ENCODE results near the gene TARP.
"Not testable (repeated sequence)": the region's sequence is repeated elsewhere in the genome, so short reads cannot be mapped to it uniquely, and the experiment has no call there.

TARP gene

DNA sequence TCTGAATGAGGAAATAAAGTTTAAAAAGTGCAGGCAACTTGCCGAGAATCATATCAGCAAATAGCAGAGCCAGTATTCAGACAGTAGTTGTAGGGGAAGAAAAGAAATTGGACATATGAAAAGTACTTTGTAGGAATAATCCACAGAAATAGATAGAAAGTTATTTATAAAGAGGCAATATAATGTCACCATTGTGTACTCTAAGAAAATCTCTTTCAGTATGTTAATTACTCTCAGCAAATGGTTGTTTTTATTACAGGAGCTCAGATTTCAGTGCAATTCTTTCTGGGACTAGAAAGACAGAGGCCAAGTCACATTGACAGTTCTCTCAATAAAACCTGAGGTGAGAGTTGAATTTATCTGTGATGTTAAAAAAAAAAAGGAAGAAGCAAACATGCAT is 10.2 kb downstream of the TARP start:
- H4K20me1 ChIP-seq (ENCODE audit: insufficient read depth, low read length, poor library complexity, severe bottlenecking); H3K9ac ChIP-seq (ENCODE audit: low read depth, low read length, poor library complexity, severe bottlenecking); H3K4me2 ChIP-seq (ENCODE audit: low read depth, low read length, poor library complexity, severe bottlenecking); H3K9me2 ChIP-seq (replicated peaks; ENCODE audit: low read depth, low read length); H3K36me3 ChIP-seq (ENCODE audit: insufficient read depth, low read length); H2AFZ ChIP-seq (ENCODE audit: low read length); H3K27me3 ChIP-seq (ENCODE audit: insufficient read depth, low read length, poor library complexity, severe bottlenecking); H3K79me2 ChIP-seq (ENCODE audit: insufficient read depth, low read length); H3F3A ChIP-seq (ENCODE audit: low read depth); H3K9me3 ChIP-seq (ENCODE audit: insufficient read depth, low read depth, low read length); H3K4me1 ChIP-seq (ENCODE audit: insufficient read depth, low read length, poor library complexity, severe bottlenecking); H3K4me3 ChIP-seq (ENCODE audit: low read length, poor library complexity, severe bottlenecking): not testable (repeated sequence)

DNA sequence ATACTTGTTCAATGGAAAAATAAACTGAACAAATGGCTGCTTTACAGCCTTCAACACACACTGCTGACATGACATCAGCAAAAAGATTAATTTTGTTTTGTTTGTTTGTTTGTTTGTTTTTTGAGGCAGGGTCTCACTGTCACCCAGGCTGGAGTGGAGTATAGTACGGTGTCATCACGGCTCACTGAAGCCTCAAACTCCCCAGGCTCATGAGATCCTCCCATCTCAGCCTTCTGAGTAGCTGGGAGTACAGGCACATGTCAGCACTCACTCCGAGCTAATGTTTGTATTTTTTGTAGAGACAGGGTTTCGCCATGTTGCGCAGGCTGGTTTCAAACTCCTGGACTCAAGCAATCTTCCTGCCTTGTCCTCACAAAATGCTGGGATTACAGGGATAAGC is 10.9 kb downstream of the TARP start:
- no peaks in the 10 kb centered on the region for H3K9me2 ChIP-seq (replicated peaks; ENCODE audit: low read depth, low read length)
- H3K9me3 ChIP-seq (ENCODE audit: insufficient read depth, low read depth, low read length), result no peaks in the 10 kb centered on the region
- no peaks in the 10 kb centered on the region for H3F3A ChIP-seq (ENCODE audit: low read depth)
- no peaks in the 10 kb centered on the region for H3K79me2 ChIP-seq (ENCODE audit: insufficient read depth, low read length)
- H3K9ac ChIP-seq (ENCODE audit: low read depth, low read length, poor library complexity, severe bottlenecking), result no peak overlapping the region
- no peaks in the 10 kb centered on the region for H3K27me3 ChIP-seq (ENCODE audit: insufficient read depth, low read length, poor library complexity, severe bottlenecking)
- TF ChIP-seq, protein P1, sequence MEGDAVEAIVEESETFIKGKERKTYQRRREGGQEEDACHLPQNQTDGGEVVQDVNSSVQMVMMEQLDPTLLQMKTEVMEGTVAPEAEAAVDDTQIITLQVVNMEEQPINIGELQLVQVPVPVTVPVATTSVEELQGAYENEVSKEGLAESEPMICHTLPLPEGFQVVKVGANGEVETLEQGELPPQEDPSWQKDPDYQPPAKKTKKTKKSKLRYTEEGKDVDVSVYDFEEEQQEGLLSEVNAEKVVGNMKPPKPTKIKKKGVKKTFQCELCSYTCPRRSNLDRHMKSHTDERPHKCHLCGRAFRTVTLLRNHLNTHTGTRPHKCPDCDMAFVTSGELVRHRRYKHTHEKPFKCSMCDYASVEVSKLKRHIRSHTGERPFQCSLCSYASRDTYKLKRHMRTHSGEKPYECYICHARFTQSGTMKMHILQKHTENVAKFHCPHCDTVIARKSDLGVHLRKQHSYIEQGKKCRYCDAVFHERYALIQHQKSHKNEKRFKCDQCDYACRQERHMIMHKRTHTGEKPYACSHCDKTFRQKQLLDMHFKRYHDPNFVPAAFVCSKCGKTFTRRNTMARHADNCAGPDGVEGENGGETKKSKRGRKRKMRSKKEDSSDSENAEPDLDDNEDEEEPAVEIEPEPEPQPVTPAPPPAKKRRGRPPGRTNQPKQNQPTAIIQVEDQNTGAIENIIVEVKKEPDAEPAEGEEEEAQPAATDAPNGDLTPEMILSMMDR (conservative IDR thresholded peaks at IDR 0.05; ENCODE audit: low read length), result no peak
- no peak for TF ChIP-seq EZH2phosphoT487 (IDR thresholded peaks at IDR 0.05; ENCODE audit: borderline replicate concordance)
- no peak overlapping the region for H3K4me2 ChIP-seq (ENCODE audit: low read depth, low read length, poor library complexity, severe bottlenecking)
- H4K20me1 ChIP-seq (ENCODE audit: insufficient read depth, low read length, poor library complexity, severe bottlenecking), result no peaks in the 10 kb centered on the region
- no peaks in the 10 kb centered on the region for H3K36me3 ChIP-seq (ENCODE audit: insufficient read depth, low read length)
- H2AFZ ChIP-seq (ENCODE audit: low read length), result no peak overlapping the region
- no peaks in the 10 kb centered on the region for H3K4me1 ChIP-seq (ENCODE audit: insufficient read depth, low read length, poor library complexity, severe bottlenecking)
- no peak overlapping the region for H3K4me3 ChIP-seq (ENCODE audit: low read length, poor library complexity, severe bottlenecking)

DNA sequence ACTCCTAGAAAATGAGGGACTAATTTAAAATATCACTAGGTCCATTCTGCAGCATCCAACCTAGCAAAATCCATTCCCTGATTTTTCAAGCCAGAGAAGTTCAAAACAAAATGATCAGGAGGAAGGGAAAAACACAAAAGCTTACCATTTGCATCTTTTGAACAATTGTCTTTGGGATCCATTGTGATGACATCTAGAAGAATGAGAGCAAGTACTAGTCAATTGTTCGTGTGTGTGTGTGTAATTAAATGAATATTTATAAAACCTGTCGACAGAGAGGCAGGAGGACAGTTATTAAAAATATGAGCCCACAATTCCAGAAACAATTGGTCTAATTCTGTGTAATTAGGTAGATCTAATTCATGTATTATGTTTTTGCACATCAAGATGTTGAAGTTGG is 11.4 kb downstream of the TARP start:
- not testable (repeated sequence) for H2AFZ ChIP-seq (ENCODE audit: low read length); H3K4me2 ChIP-seq (ENCODE audit: low read depth, low read length, poor library complexity, severe bottlenecking); H3K4me1 ChIP-seq (ENCODE audit: insufficient read depth, low read length, poor library complexity, severe bottlenecking); H3K9ac ChIP-seq (ENCODE audit: low read depth, low read length, poor library complexity, severe bottlenecking); H3K36me3 ChIP-seq (ENCODE audit: insufficient read depth, low read length); H3F3A ChIP-seq (ENCODE audit: low read depth); H3K4me3 ChIP-seq (ENCODE audit: low read length, poor library complexity, severe bottlenecking); H3K79me2 ChIP-seq (ENCODE audit: insufficient read depth, low read length); H3K27me3 ChIP-seq (ENCODE audit: insufficient read depth, low read length, poor library complexity, severe bottlenecking); H4K20me1 ChIP-seq (ENCODE audit: insufficient read depth, low read length, poor library complexity, severe bottlenecking); H3K9me3 ChIP-seq (ENCODE audit: insufficient read depth, low read depth, low read length); H3K9me2 ChIP-seq (replicated peaks; ENCODE audit: low read depth, low read length)

DNA sequence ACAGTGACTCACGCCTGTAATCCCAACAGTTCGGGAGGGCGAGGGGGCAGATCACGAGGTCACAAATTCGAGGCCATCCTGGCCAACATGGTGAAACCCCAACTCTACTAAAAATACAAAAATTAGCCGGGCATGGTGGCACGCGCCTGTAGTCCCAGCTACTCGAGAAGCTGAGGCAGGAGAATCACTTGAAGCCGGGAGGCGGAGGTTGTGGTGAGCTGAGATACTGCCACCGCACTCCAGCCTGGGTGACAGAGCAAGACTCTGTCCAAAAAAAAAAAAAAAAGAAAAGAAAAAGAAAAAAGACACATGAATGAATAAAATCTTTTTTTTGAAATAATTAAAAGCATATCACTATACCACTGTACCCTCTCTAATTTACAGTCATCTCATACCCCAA is 11.8 kb downstream of the TARP start:
- not testable (repeated sequence) for H3K9ac ChIP-seq (ENCODE audit: low read depth, low read length, poor library complexity, severe bottlenecking); H4K20me1 ChIP-seq (ENCODE audit: insufficient read depth, low read length, poor library complexity, severe bottlenecking); H3K79me2 ChIP-seq (ENCODE audit: insufficient read depth, low read length); H3K9me3 ChIP-seq (ENCODE audit: insufficient read depth, low read depth, low read length); H2AFZ ChIP-seq (ENCODE audit: low read length); H3K4me1 ChIP-seq (ENCODE audit: insufficient read depth, low read length, poor library complexity, severe bottlenecking); H3K27me3 ChIP-seq (ENCODE audit: insufficient read depth, low read length, poor library complexity, severe bottlenecking); H3K9me2 ChIP-seq (replicated peaks; ENCODE audit: low read depth, low read length); H3F3A ChIP-seq (ENCODE audit: low read depth); H3K36me3 ChIP-seq (ENCODE audit: insufficient read depth, low read length); H3K4me2 ChIP-seq (ENCODE audit: low read depth, low read length, poor library complexity, severe bottlenecking); H3K4me3 ChIP-seq (ENCODE audit: low read length, poor library complexity, severe bottlenecking)

DNA sequence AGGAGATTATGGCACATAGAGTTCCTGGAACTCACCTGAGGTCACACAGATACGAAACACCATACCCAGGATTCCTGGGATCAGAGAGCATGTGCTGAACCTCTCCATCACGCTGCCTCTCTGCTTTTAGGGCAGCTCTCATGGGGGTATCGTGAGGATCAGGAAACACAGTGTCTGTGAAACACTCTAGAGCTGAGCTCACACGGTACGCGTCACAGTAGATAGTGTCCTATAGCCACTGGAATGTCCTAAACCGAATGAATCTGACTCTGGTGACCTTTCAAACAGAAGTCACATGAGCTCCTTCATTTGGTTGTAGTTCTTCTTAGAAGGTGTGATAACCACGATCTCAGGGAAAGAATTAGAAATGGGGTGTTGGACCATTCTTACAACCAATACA is 14.3 kb downstream of the TARP start:
- not testable (repeated sequence) for H3K4me1 ChIP-seq (ENCODE audit: insufficient read depth, low read length, poor library complexity, severe bottlenecking); H2AFZ ChIP-seq (ENCODE audit: low read length)

More for the DNA sequence above, 14.3 kb downstream of the TARP start:
- not testable (repeated sequence) for H3K9me2 ChIP-seq (replicated peaks; ENCODE audit: low read depth, low read length); H3K79me2 ChIP-seq (ENCODE audit: insufficient read depth, low read length); H3K9ac ChIP-seq (ENCODE audit: low read depth, low read length, poor library complexity, severe bottlenecking); H3K4me2 ChIP-seq (ENCODE audit: low read depth, low read length, poor library complexity, severe bottlenecking); H3K4me3 ChIP-seq (ENCODE audit: low read length, poor library complexity, severe bottlenecking); H3K27me3 ChIP-seq (ENCODE audit: insufficient read depth, low read length, poor library complexity, severe bottlenecking); H3K9me3 ChIP-seq (ENCODE audit: insufficient read depth, low read depth, low read length); H4K20me1 ChIP-seq (ENCODE audit: insufficient read depth, low read length, poor library complexity, severe bottlenecking); H3F3A ChIP-seq (ENCODE audit: low read depth); H3K36me3 ChIP-seq (ENCODE audit: insufficient read depth, low read length)
